EH (cell line): ENCODE data around the gene GPR45.
"Not testable (repeated sequence)": the region's sequence is repeated elsewhere in the genome, so short reads cannot be mapped to it uniquely, and the experiment has no call there.

Experiments used
- DNase-seq: peaks from one replicate; pipeline ENCODE4 v3.0.0-alpha.2; 2015; ENCODE audit warnings: low read depth

GPR45 gene

GRCh38 chr2:105241443-105241842, at the start of gene GPR45:
TSS of gene GPR45 (plus strand) at chr2:105241743. CDS start at chr2:105241859, 116 bp downstream.
- DNase-seq, result no peak

- DNase-seq, result no peak
Observed at GRCh38 chr2:105194022-105194675, 47.4 kb upstream of the GPR45 start.

GRCh38 chr2:105196651-105197050, 44.9 kb upstream of the GPR45 start:
- DNase-seq, result no peak

GRCh38 chr2:105215586-105216192, 25.9 kb upstream of the GPR45 start:
- DNase-seq, result no peak

GRCh38 chr2:105220604-105221003, 20.9 kb upstream of the GPR45 start:
- DNase-seq, result no peak

GRCh38 chr2:105224444-105224843, 17.1 kb upstream of the GPR45 start:
- no peak for DNase-seq

- DNase-seq, result no peak
Observed at GRCh38 chr2:105231232-105231619, 10.3 kb upstream of the GPR45 start.

- DNase-seq, result peak; percentile 81
Observed at GRCh38 chr2:105235388-105236059, 6.0 kb upstream of the GPR45 start.

GRCh38 chr2:105236060-105236424, 5.5 kb upstream of the GPR45 start:
- no peak for DNase-seq

GRCh38 chr2:105237045-105237765, 4.3 kb upstream of the GPR45 start:
- no peak for DNase-seq

GRCh38 chr2:105238664-105239240, 2.8 kb upstream of the GPR45 start:
- no peak for DNase-seq

- peak; percentile 91 for DNase-seq
Observed at GRCh38 chr2:105239924-105240323, 1.6 kb upstream of the GPR45 start.

- no peak for DNase-seq
Observed at GRCh38 chr2:105242286-105242993, 897 bp downstream of the GPR45 start.

GRCh38 chr2:105243961-105244360, 2.4 kb downstream of the GPR45 start:
- no peak for DNase-seq

GRCh38 chr2:105244451-105244850, 2.9 kb downstream of the GPR45 start:
- DNase-seq, result no peak

- no peak for DNase-seq
Observed at GRCh38 chr2:105248316-105249070, 7.0 kb downstream of the GPR45 start.

GRCh38 chr2:105249181-105249580, 7.6 kb downstream of the GPR45 start:
- DNase-seq, result no peak

- DNase-seq, result no peak
Observed at GRCh38 chr2:105249891-105250290, 8.3 kb downstream of the GPR45 start.

GRCh38 chr2:105251016-105251648, 9.6 kb downstream of the GPR45 start:
- not testable (repeated sequence) for DNase-seq

GRCh38 chr2:105252271-105252670, 10.7 kb downstream of the GPR45 start:
- DNase-seq, result no peak
